HUES64 (cell line): Measurements from ENCODE around the gene SLC6A5.

Experiments
- H3K27ac ChIP-seq: 2 replicates; pipeline ENCODE4 v1.7.0; 2013; ENCODE audit warnings: low read depth, low read length, inconsistent platforms
- H3K27me3 ChIP-seq: 2 replicates; pipeline ENCODE4 v1.6.1; 2013; ENCODE audit warnings: mild to moderate bottlenecking, low read length; ENCODE audit not compliant: insufficient read depth
- H3K36me3 ChIP-seq: 2 replicates; pipeline ENCODE4 v1.6.1; 2013; ENCODE audit warnings: mild to moderate bottlenecking, low read length; ENCODE audit not compliant: insufficient read depth
- H3K4me1 ChIP-seq: 2 replicates; pipeline ENCODE4 v1.6.1; 2013; ENCODE audit warnings: mild to moderate bottlenecking, low read length, moderate library complexity; ENCODE audit not compliant: insufficient read depth
- H3K4me3 ChIP-seq: 2 replicates; pipeline ENCODE4 v1.5.1; 2013; ENCODE audit warnings: mild to moderate bottlenecking, low read length, moderate library complexity
- H3K9ac ChIP-seq: 2 replicates; pipeline ENCODE4 v1.6.1; 2013; ENCODE audit warnings: mild to moderate bottlenecking, low read depth, low read length
- H3K9me3 ChIP-seq: 2 replicates; pipeline ENCODE4 v1.6.1; 2013; ENCODE audit warnings: low read depth, low read length; ENCODE audit not compliant: insufficient read depth
- WGBS: fragments of 150-250, 120-280 bp; methylation state at CpG from one replicate; pipeline ENCODE4 v1.1.7; 2013; ENCODE audit warnings: missing lambda C conversion rate; 5-methylcytosine and 5-hydroxymethylcytosine counted together

The SLC6A5 gene

GRCh38 chr11:20647976-20648565, 48.7 kb downstream of the SLC6A5 start:
- WGBS, result 43% methylated on average over 4 of the region's 4 CpGs
- Histone ChIP-seq H3K9me3 (no peaks in the 10 kb centered on the region), H3K4me1 (no peaks in the 10 kb centered on the region), H3K27ac (no peak overlapping the region), H3K27me3 (no peaks in the 10 kb centered on the region), H3K4me3 (no peak overlapping the region), H3K36me3 (no peaks in the 10 kb centered on the region), H3K9ac (no peak overlapping the region)

- H3K4me1 ChIP-seq, result peaks cover 6% of the 10 kb centered on the region
- no peak overlapping the region for H3K9ac ChIP-seq
- no peaks in the 10 kb centered on the region for H3K9me3 ChIP-seq
- no peaks in the 10 kb centered on the region for H3K27me3 ChIP-seq
- H3K27ac ChIP-seq, result no peak overlapping the region
- WGBS, result 94% methylated on average over 13 of the region's 13 CpGs
- H3K36me3 ChIP-seq, result no peaks in the 10 kb centered on the region
- no peak overlapping the region for H3K4me3 ChIP-seq
Measured at GRCh38 chr11:20652150-20652806, 52.9 kb downstream of the SLC6A5 start.

GRCh38 chr11:20654038-20654437, 54.6 kb downstream of the SLC6A5 start:
- Histone ChIP-seq H3K27ac (no peak overlapping the region), H3K4me3 (no peak overlapping the region), H3K4me1 (peaks cover 20% of the 10 kb centered on the region), H3K9ac (no peak overlapping the region), H3K27me3 (no peaks in the 10 kb centered on the region), H3K36me3 (no peaks in the 10 kb centered on the region), H3K9me3 (no peaks in the 10 kb centered on the region)
- WGBS, result 100% methylated on average over 2 of the region's 3 CpGs

GRCh38 chr11:20656901-20657300, 57.5 kb downstream of the SLC6A5 start:
- Histone ChIP-seq H3K27ac (no peak overlapping the region), H3K27me3 (no peaks in the 10 kb centered on the region), H3K4me3 (no peak overlapping the region), H3K9me3 (no peaks in the 10 kb centered on the region), H3K4me1 (peaks cover 20% of the 10 kb centered on the region), H3K9ac (no peak overlapping the region), H3K36me3 (no peaks in the 10 kb centered on the region)
- 85% methylated on average over 4 of the region's 4 CpGs for WGBS

- H3K27me3 ChIP-seq, result peaks cover 2% of the 10 kb centered on the region; the same call in 1 of the 2 replicates
- whole genome bisulfite sequencing, result 79% methylated on average over 1 of the region's 1 CpG
- no peaks in the 10 kb centered on the region for H3K9me3 ChIP-seq
- no peak overlapping the region for H3K9ac ChIP-seq
- H3K4me1 ChIP-seq, result peaks cover 20% of the 10 kb centered on the region
- H3K27ac ChIP-seq, result no peak overlapping the region
- H3K36me3 ChIP-seq, result no peaks in the 10 kb centered on the region
- H3K4me3 ChIP-seq, result no peak overlapping the region
Measured at GRCh38 chr11:20658135-20658534, 58.7 kb downstream of the SLC6A5 start.

- Histone ChIP-seq H3K4me1 (peaks cover 20% of the 10 kb centered on the region), H3K9ac (no peak overlapping the region), H3K27me3 (peaks cover 23% of the 10 kb centered on the region), H3K36me3 (no peaks in the 10 kb centered on the region), H3K9me3 (no peaks in the 10 kb centered on the region), H3K4me3 (no peak overlapping the region), H3K27ac (no peak overlapping the region)
- WGBS, result 90% methylated on average over 3 of the region's 3 CpGs
Measured at GRCh38 chr11:20661445-20661844, 62.0 kb downstream of the SLC6A5 start.

- H3K9ac ChIP-seq, result no peak overlapping the region
- H3K4me1 ChIP-seq, result peaks cover 18% of the 10 kb centered on the region
- no peak overlapping the region for H3K4me3 ChIP-seq
- H3K27ac ChIP-seq, result no peak overlapping the region
- 100% methylated on average over 2 of the region's 3 CpGs for WGBS
- no peaks in the 10 kb centered on the region for H3K36me3 ChIP-seq
- H3K27me3 ChIP-seq, result peaks cover 28% of the 10 kb centered on the region
- no peaks in the 10 kb centered on the region for H3K9me3 ChIP-seq
Measured at GRCh38 chr11:20661850-20662249, 62.4 kb downstream of the SLC6A5 start.

- Histone ChIP-seq H3K4me1 (peaks cover 25% of the 10 kb centered on the region), H3K27ac (no peak overlapping the region), H3K27me3 (peaks cover 83% of the 10 kb centered on the region), H3K4me3 (peak overlapping the region; percentile 66), H3K36me3 (no peaks in the 10 kb centered on the region), H3K9ac (no peak overlapping the region), H3K9me3 (no peaks in the 10 kb centered on the region)
- 4% methylated on average over 9 of the region's 10 CpGs for WGBS
Measured at GRCh38 chr11:20668131-20668809, 68.9 kb downstream of the SLC6A5 start.

GRCh38 chr11:20668844-20669819, 69.7 kb downstream of the SLC6A5 start, which contains the start of gene NELL1:
Gene NELL1, plus strand, starts transcription at chr11:20669586.
- Histone ChIP-seq H3K4me3 (peak within 1 kb of the TSS; percentile 66), H3K9me3 (no peaks in the 10 kb centered on the region), H3K9ac (no peak within 1 kb of the TSS; the same call in 1 of the 2 replicates), H3K36me3 (no peaks in the 10 kb centered on the region), H3K27ac (no peak within 1 kb of the TSS), H3K27me3 (peaks cover 83% of the 10 kb centered on the region), H3K4me1 (peaks cover 25% of the 10 kb centered on the region)
- WGBS, result under 1% methylated on average over 92 of the region's 93 CpGs

- Histone ChIP-seq H3K27ac (no peak overlapping the region), H3K4me1 (peaks cover 25% of the 10 kb centered on the region), H3K9ac (no peak overlapping the region), H3K27me3 (peaks cover 76% of the 10 kb centered on the region), H3K9me3 (no peaks in the 10 kb centered on the region), H3K36me3 (no peaks in the 10 kb centered on the region), H3K4me3 (peak overlapping the region; percentile 66)
- 1% methylated on average over 60 of the region's 60 CpGs for WGBS
Measured at GRCh38 chr11:20669820-20670684, 70.6 kb downstream of the SLC6A5 start.
